Chondrocyte (in vitro differentiated cells): ENCODE results near the gene SGMS1. TPM values are rescaled to one million over a fixed set of nuclear protein-coding genes. Genes with fewer than 3 reads are reported as not detected.

ENCODE experiments used
- DNase-seq: peaks from one replicate; pipeline ENCODE4 v3.0.0; 2021; ENCODE audit warnings: mixed read lengths, low spot score
- H3K27ac Mint-ChIP-seq: one replicate; pipeline ENCODE4 v1.8.0; 2021; ENCODE audit warnings: mild to moderate bottlenecking, moderate library complexity, mixed read lengths; ENCODE audit not compliant: unreplicated experiment
- H3K27me3 Mint-ChIP-seq: 2 replicates; pipeline ENCODE4 v1.8.0; 2021; ENCODE audit warnings: low read depth, mixed read lengths
- H3K36me3 Mint-ChIP-seq: 2 replicates; pipeline ENCODE4 v1.8.0; 2021; ENCODE audit warnings: low read depth, mixed read lengths
- H3K4me1 Mint-ChIP-seq: 2 replicates; pipeline ENCODE4 v1.8.0; 2021; ENCODE audit warnings: low read depth, mild to moderate bottlenecking, mixed read lengths
- H3K4me3 Mint-ChIP-seq: one replicate; pipeline ENCODE4 v1.8.0; 2021; ENCODE audit warnings: mild to moderate bottlenecking, moderate library complexity, mixed read lengths; ENCODE audit not compliant: unreplicated experiment
- H3K9me3 Mint-ChIP-seq: 2 replicates; pipeline ENCODE4 v1.8.0; 2021; ENCODE audit warnings: low read depth, mixed read lengths
- CTCF ChIP-seq: fragments of 200-600 bp; sonication (generic); IDR thresholded peaks from 2 replicates; pipeline ENCODE4 v1.5.0; 2021; ENCODE audit warnings: antibody characterized with exemption, mild to moderate bottlenecking, moderate library complexity
- total RNA-seq: library from RNA; stranded (reverse); gene quantifications from 3 replicates; pipeline ENCODE4 v1.2.1, GENCODE V29; 2021

SGMS1 gene
- total RNA-seq, 1 donor from 2014 or later = 27.1 TPM

DNA sequence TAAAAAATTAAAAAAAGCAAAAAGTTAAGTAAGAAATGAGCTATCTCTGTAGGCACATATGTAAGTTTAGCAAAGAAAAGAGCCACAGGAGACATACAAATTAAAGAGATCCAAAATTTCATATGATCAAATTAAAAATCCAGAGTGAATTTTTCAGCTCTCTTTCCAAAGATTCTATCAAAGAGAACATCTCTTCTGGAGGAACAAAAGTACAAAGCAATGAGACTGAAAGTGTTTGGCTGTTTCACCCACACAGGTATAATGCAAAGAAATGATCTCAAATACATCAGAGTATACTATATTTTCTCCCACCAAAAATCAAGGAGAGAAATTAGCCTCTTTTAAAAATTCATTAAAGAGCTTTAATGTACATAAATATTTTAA is 297.6 kb downstream of the SGMS1 start:
- Mint-ChIP-seq H3K9me3 (no peaks in the 10 kb centered on the region), H3K27me3 (no peaks in the 10 kb centered on the region), H3K4me3 (no peak overlapping the region), H3K4me1 (peaks cover 37% of the 10 kb centered on the region), H3K36me3 (no peaks in the 10 kb centered on the region), H3K27ac (peak overlapping the region; percentile 72)
- no peak for TF ChIP-seq CTCF
- no peak for DNase-seq

GRCh38 chr10:50325449-50326171 is 298.1 kb downstream of the SGMS1 start:
- no peak for TF ChIP-seq CTCF
- Mint-ChIP-seq H3K4me1 (peaks cover 37% of the 10 kb centered on the region), H3K27me3 (no peaks in the 10 kb centered on the region), H3K4me3 (no peak overlapping the region), H3K9me3 (no peaks in the 10 kb centered on the region), H3K36me3 (no peaks in the 10 kb centered on the region), H3K27ac (no peak overlapping the region)
- no peak for DNase-seq

- Mint-ChIP-seq H3K4me3 (no peak overlapping the region), H3K36me3 (peaks cover 2% of the 10 kb centered on the region), H3K27me3 (no peaks in the 10 kb centered on the region), H3K9me3 (no peaks in the 10 kb centered on the region), H3K4me1 (peaks cover 37% of the 10 kb centered on the region), H3K27ac (no peak overlapping the region)
- no peak for DNase-seq
- no peak for TF ChIP-seq CTCF
These were observed 298.9 kb downstream of the SGMS1 start for GRCh38 chr10:50324680-50325393.

- H3K27me3 Mint-ChIP-seq = no peaks in the 10 kb centered on the region
- no peak overlapping the region for H3K4me3 Mint-ChIP-seq
- H3K9me3 Mint-ChIP-seq = no peaks in the 10 kb centered on the region
- no peak for DNase-seq
- H3K4me1 Mint-ChIP-seq = peaks cover 37% of the 10 kb centered on the region
- H3K27ac Mint-ChIP-seq = no peak overlapping the region
- no peak for TF ChIP-seq CTCF
- peaks cover 2% of the 10 kb centered on the region for H3K36me3 Mint-ChIP-seq
These were observed 299.7 kb downstream of the SGMS1 start for GRCh38 chr10:50324046-50324445.

DNA sequence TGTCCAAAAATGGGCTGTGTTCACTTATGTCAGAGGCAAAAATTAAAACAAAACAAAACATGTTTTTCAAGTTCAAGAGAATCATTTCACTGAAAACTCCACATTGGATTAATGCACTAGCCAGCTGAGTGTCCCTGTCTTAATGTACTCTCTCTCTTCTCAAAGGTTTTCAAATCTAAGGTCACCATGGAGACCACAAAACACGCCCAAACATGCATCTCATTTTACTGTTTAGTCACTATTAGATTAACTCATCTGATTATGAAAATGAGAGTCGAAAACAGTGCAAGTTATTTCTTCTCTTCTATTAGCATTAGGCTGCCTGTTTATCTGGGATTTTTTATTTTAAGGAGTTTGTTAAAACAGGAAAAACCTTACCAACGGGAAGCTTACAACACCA is 301.7 kb downstream of the SGMS1 start:
- H3K27me3 Mint-ChIP-seq = no peaks in the 10 kb centered on the region
- no peak for DNase-seq

More for the DNA sequence above, 301.7 kb downstream of the SGMS1 start:
- H3K27ac Mint-ChIP-seq = no peak overlapping the region
- no peaks in the 10 kb centered on the region for H3K9me3 Mint-ChIP-seq
- TF ChIP-seq CTCF = no peak
- peaks cover 2% of the 10 kb centered on the region for H3K36me3 Mint-ChIP-seq
- peaks cover 33% of the 10 kb centered on the region for H3K4me1 Mint-ChIP-seq
- H3K4me3 Mint-ChIP-seq = no peak overlapping the region
